Measurements from ENCODE around the gene DNASE1L3.

GRCh38 chr3:58178528-58179234 is 32.1 kb downstream of the DNASE1L3 start:
- TF ChIP-seq EZH2 (IDR thresholded peaks at IDR 0.05) (no peak), POLR2AphosphoS5 (IDR thresholded peaks at IDR 0.05; ENCODE audit: borderline replicate concordance, low read depth, low read length) (no peak), FOXP2 (optimal IDR thresholded peaks at IDR 0.05; ENCODE audit: control extremely low read depth, extremely low read length, insufficient read depth) (no peak)
